ENCODE data around the gene MATCAP1. TPM values are rescaled to one million over a fixed set of nuclear protein-coding genes. Genes with fewer than 3 reads are reported as not detected.

MATCAP1 gene
- polyA plus RNA-seq, 6 donors from 2014 or later = 0.33 to 0.40 (median 0.40) TPM; not detected in 2

GRCh38 chr16:67191995-67192681 is 8.4 kb upstream of the MATCAP1 start, which contains the start of gene E2F4:
TSS of gene E2F4 (plus strand) at chr16:67192155. CDS start at chr16:67192228, 73 bp downstream.
- DNase-seq (peak; percentile 88), ATAC-seq (ENCODE audit: low read depth in 2 of 2) (peak; percentile 100)
- Mint-ChIP-seq H3K27me3 (peaks cover 0 to 4% (median 0%) of the 10 kb centered on the region in 3 donors), H3K9me3 (no peaks in the 10 kb centered on the region), H3K4me3 (peak within 1 kb of the TSS; percentile 80 to 95 (median 92)), H3K4me1 (peaks cover 28 to 45% (median 45%) of the 10 kb centered on the region in 3 donors), H3K27ac (peak within 1 kb of the TSS; percentile 56 to 97 (median 88)), H3K36me3 (peaks cover 6 to 15% of the 10 kb centered on the region in 2 donors)

DNA sequence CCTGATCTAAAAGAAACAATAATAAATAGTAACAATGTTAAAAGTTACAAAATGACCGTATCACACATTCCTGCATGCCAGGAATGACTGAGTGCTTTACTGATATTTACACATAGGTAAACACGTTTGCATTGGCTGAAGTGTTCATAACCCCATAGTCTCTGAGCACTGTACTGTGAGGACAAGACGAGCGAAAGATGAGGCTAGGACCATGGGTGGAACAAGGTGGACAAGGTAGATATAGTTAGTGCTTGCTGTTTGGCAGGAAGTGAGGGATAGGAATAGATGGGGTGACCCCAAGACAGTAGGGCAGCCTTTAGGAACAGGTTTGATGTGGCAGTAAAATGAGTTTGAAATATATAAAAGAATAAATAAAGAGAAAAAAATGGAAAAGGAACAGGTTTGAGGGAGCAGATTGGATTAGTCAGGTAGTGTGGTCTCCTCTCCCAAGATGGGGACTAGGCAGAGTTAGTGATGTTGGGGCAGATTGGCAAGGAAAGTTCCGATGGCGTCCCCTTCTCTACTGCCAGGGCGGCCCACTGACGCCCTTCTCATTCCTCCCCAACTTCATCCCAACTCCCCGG is 7.7 kb upstream of the MATCAP1 start:
- peak in 1 of 2 donors; percentile 1 for ATAC-seq (ENCODE audit: low read depth in 2 of 2)
- Mint-ChIP-seq H3K9me3 (no peaks in the 10 kb centered on the region), H3K27me3 (peaks cover 0 to 4% (median 0%) of the 10 kb centered on the region in 3 donors), H3K4me3 (peak overlapping the region; percentile 80 to 95 (median 92)), H3K36me3 (peaks cover 2 to 8% of the 10 kb centered on the region in 2 donors), H3K4me1 (peaks cover 23 to 39% (median 39%) of the 10 kb centered on the region in 3 donors), H3K27ac (peak overlapping the region; percentile 56 to 97 (median 86))
- no peak for DNase-seq

- ATAC-seq (ENCODE audit: low read depth in 2 of 2) (no peak), DNase-seq (no peak)
- Mint-ChIP-seq H3K4me1 (peaks cover 17 to 35% (median 32%) of the 10 kb centered on the region in 3 donors), H3K36me3 (peaks cover 0 to under 1% of the 10 kb centered on the region in 2 donors), H3K4me3 (peak overlapping the region in 4 of 8 donors; percentile 15 to 94 (median 86)), H3K27ac (peak overlapping the region in 1 of 6 donors; percentile 84), H3K9me3 (no peaks in the 10 kb centered on the region), H3K27me3 (peaks cover 0 to 4% (median under 1%) of the 10 kb centered on the region in 3 donors)
Observed at GRCh38 chr16:67190448-67191399, 7.0 kb upstream of the MATCAP1 start.

- Mint-ChIP-seq H3K4me3 (peak within 1 kb of the TSS in 5 of 8 donors; percentile 15 to 94 (median 59)), H3K4me1 (peaks cover 23 to 42% (median 35%) of the 10 kb centered on the region in 3 donors), H3K27ac (no peak within 1 kb of the TSS), H3K9me3 (no peaks in the 10 kb centered on the region), H3K27me3 (peaks cover 0 to 10% (median 7%) of the 10 kb centered on the region in 3 donors), H3K36me3 (no peaks in the 10 kb centered on the region)
- ATAC-seq (ENCODE audit: low read depth in 2 of 2) = no peak
- no peak for DNase-seq
Observed at GRCh38 chr16:67190041-67190440, 6.3 kb upstream of the MATCAP1 start, which contains the start of gene EXOC3L1. TSS of gene EXOC3L1 (minus strand) at chr16:67190136. CDS start at chr16:67189676, 460 bp downstream.

DNA sequence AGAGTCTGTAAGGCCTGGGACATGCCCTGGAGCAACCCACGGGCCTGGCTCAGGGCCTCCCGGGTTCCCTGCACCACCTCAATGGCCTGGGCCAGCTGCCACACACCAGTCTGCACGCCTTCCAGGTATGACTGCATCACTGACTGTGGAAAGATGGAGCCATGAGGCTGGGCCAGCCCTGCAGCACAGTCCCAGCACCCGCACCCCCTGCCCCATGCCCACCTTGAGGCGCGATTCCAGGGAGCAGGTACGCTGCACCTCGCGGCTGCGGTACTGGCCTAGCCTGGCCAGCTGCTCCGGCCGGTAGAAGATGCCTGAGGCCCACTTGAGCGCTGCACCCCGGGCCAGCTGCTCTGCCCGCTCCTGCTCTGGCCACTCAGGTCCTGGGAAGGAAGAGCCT is 5.0 kb upstream of the MATCAP1 start:
- DNase-seq (no peak), ATAC-seq (ENCODE audit: low read depth in 2 of 2) (no peak)
- H3K9me3 Mint-ChIP-seq = no peaks in the 10 kb centered on the region
- H3K4me3 Mint-ChIP-seq = no peak overlapping the region
- no peaks in the 10 kb centered on the region for H3K36me3 Mint-ChIP-seq
- H3K27me3 Mint-ChIP-seq = peaks cover 0 to 10% (median 7%) of the 10 kb centered on the region in 3 donors
- H3K27ac Mint-ChIP-seq = no peak overlapping the region
- H3K4me1 Mint-ChIP-seq = peaks cover 19 to 34% (median 33%) of the 10 kb centered on the region in 3 donors

GRCh38 chr16:67188323-67188722 is 4.6 kb upstream of the MATCAP1 start:
- H3K27ac Mint-ChIP-seq = no peak overlapping the region
- H3K4me1 Mint-ChIP-seq = peaks cover 16 to 29% (median 28%) of the 10 kb centered on the region in 3 donors
- ATAC-seq (ENCODE audit: low read depth in 2 of 2) (no peak), DNase-seq (no peak)
- peaks cover 0 to 10% (median 7%) of the 10 kb centered on the region in 3 donors for H3K27me3 Mint-ChIP-seq
- H3K36me3 Mint-ChIP-seq = no peaks in the 10 kb centered on the region
- H3K4me3 Mint-ChIP-seq = peak overlapping the region in 1 of 8 donors; percentile 29
- H3K9me3 Mint-ChIP-seq = no peaks in the 10 kb centered on the region

GRCh38 chr16:67187175-67187890 is 3.6 kb upstream of the MATCAP1 start:
- DNase-seq (no peak), ATAC-seq (ENCODE audit: low read depth in 2 of 2) (no peak)
- Mint-ChIP-seq H3K4me1 (peaks cover 16 to 19% (median 18%) of the 10 kb centered on the region in 3 donors), H3K4me3 (peak overlapping the region in 1 of 8 donors; percentile 21), H3K27me3 (peaks cover 0 to 10% (median 7%) of the 10 kb centered on the region in 3 donors), H3K27ac (no peak overlapping the region), H3K36me3 (no peaks in the 10 kb centered on the region), H3K9me3 (no peaks in the 10 kb centered on the region)

DNA sequence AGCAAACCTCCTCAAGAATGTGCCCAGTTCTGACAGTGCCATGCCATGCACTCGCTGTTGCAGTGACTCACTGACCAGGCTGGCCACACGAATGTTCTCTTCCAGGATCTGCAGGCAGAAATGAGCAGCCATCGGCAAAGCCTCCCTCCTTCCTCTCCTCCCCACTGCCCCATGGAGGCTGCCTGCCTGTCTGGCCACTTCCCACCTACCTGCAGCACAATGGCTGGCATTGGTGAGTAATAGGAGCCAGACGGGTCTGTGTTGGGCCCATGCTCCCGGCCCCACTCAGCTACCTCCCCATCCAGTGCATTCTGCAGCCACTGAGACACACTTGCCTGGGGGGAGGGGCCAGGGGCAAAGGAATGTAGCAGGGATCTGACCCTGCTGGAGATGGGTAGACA is 2.8 kb upstream of the MATCAP1 start:
- ATAC-seq (ENCODE audit: low read depth in 2 of 2) (no peak), DNase-seq (no peak)
- Mint-ChIP-seq H3K4me3 (peak overlapping the region in 1 of 8 donors; percentile 40), H3K36me3 (no peaks in the 10 kb centered on the region), H3K9me3 (no peaks in the 10 kb centered on the region), H3K27me3 (peaks cover 0 to 7% (median 5%) of the 10 kb centered on the region in 3 donors), H3K4me1 (peaks cover 11 to 15% (median 14%) of the 10 kb centered on the region in 3 donors), H3K27ac (no peak overlapping the region)

DNA sequence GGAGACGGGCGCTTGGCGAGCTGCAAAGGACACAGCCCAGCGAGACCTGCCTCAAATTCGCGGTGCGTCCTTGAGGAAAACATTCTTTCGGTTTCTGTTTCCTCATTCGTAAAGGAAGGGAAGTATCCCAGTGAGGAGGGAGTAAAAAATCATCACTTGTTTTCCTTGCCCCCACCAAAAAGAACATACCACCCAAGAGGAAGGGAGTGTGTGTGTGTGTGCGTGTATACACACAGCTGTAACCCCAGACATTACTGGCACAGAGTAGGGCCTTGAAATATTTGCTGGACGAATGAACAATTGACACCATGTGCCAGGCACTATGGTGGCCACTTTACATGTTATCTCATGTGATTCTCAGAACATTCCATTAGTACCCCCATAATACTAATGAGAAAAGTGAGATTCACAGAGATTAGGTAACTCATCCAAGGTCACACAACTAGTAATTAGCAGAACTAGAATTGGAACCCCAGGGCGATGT is 1.9 kb upstream of the MATCAP1 start:
- H3K36me3 Mint-ChIP-seq = no peaks in the 10 kb centered on the region
- peak overlapping the region in 3 of 6 donors; percentile 83 to 96 (median 95) for H3K27ac Mint-ChIP-seq
- DNase-seq = no peak
- H3K4me3 Mint-ChIP-seq = peak overlapping the region in 5 of 8 donors; percentile 89 to 98 (median 91)
- H3K9me3 Mint-ChIP-seq = no peaks in the 10 kb centered on the region
- peaks cover 7 to 10% (median 9%) of the 10 kb centered on the region in 3 donors for H3K4me1 Mint-ChIP-seq
- peaks cover 0 to 7% (median 5%) of the 10 kb centered on the region in 3 donors for H3K27me3 Mint-ChIP-seq
- ATAC-seq (ENCODE audit: low read depth in 2 of 2) = no peak

GRCh38 chr16:67184995-67185650 is 1.4 kb upstream of the MATCAP1 start:
- peaks cover 7 to 10% (median 9%) of the 10 kb centered on the region in 3 donors for H3K4me1 Mint-ChIP-seq
- no peaks in the 10 kb centered on the region for H3K36me3 Mint-ChIP-seq
- DNase-seq = peak; percentile 80
- ATAC-seq (ENCODE audit: low read depth in 2 of 2) = peak; percentile 21 to 26
- peak overlapping the region in 6 of 8 donors; percentile 89 to 98 (median 90) for H3K4me3 Mint-ChIP-seq
- H3K27ac Mint-ChIP-seq = peak overlapping the region in 4 of 6 donors; percentile 57 to 96 (median 89)
- no peaks in the 10 kb centered on the region for H3K9me3 Mint-ChIP-seq
- peaks cover 0 to 7% (median 5%) of the 10 kb centered on the region in 3 donors for H3K27me3 Mint-ChIP-seq

DNA sequence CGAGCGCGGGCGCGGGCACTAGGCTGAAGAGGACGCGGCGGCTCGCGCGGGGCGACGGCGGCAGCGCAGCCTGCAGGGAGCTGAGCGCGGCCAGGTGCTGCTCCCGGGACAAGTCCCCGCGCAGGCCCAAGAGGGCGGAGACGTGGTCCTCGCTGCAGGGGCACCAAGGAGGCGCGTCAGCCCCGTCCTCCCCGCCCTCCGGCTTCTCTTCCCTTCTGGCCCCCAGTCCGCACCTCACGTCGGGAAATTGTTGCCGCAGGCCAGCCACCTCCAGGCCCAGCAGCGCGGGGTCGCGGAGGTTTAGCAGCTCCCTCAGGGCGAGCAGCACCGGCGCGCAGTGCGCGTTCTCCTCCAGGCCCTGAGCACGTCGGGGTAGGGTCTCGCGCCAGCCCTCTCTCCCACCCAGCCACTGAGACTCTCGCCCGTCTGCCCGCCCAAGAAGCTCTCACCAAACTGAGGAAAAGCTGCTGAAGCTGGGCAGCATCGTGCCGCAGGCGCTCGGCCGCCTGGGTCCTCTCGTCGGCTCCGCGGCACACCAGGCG is 761 bp upstream of the MATCAP1 start:
- DNase-seq (no peak), ATAC-seq (ENCODE audit: low read depth in 2 of 2) (no peak)
- Mint-ChIP-seq H3K9me3 (no peaks in the 10 kb centered on the region), H3K4me1 (peaks cover 7 to 10% (median 9%) of the 10 kb centered on the region in 3 donors), H3K4me3 (peak overlapping the region in 5 of 8 donors; percentile 36 to 98 (median 79)), H3K36me3 (no peaks in the 10 kb centered on the region), H3K27ac (peak overlapping the region in 2 of 6 donors; percentile 56 to 58), H3K27me3 (peaks cover 0 to 11% (median 9%) of the 10 kb centered on the region in 3 donors)

Measured in naive B cell (primary cell).